HG03457 (cell line): ENCODE measurements around the gene UTF1.
A peak's percentile ranks its signal among the peaks of the same experiment; 100 is the strongest.

Experiments
- ATAC-seq: cut with Tn5 transposase; IDR thresholded peaks from one replicate; pipeline ENCODE4 v1.9.1; 2021; ENCODE audit warnings: moderate number of reproducible peaks; ENCODE audit not compliant: unreplicated experiment

Gene UTF1

GRCh38 chr10:133245439-133246235 is 15.6 kb downstream of the UTF1 start:
- no peak for ATAC-seq

- no peak for ATAC-seq
These were observed 16.2 kb downstream of the UTF1 start for GRCh38 chr10:133246236-133246626.

- ATAC-seq = no peak
These were observed 17.8 kb downstream of the UTF1 start for GRCh38 chr10:133247681-133248333.

- no peak for ATAC-seq
These were observed 18.3 kb downstream of the UTF1 start for GRCh38 chr10:133248334-133248715.

- no peak for ATAC-seq
These were observed 19.2 kb downstream of the UTF1 start for GRCh38 chr10:133249094-133249780.

- no peak for ATAC-seq
These were observed 20.1 kb downstream of the UTF1 start for GRCh38 chr10:133249975-133250754.

- ATAC-seq = no peak
These were observed 21.6 kb downstream of the UTF1 start for GRCh38 chr10:133251388-133252222.

GRCh38 chr10:133252223-133252552 is 22.2 kb downstream of the UTF1 start:
- ATAC-seq = no peak

GRCh38 chr10:133253361-133253955 is 23.4 kb downstream of the UTF1 start:
- no peak for ATAC-seq

- ATAC-seq = no peak
These were observed 24.6 kb downstream of the UTF1 start for GRCh38 chr10:133254421-133255120.

GRCh38 chr10:133255323-133255722 is 25.3 kb downstream of the UTF1 start:
- ATAC-seq = no peak

GRCh38 chr10:133257489-133258065 is 27.6 kb downstream of the UTF1 start:
- ATAC-seq = no peak

- no peak for ATAC-seq
These were observed 28.2 kb downstream of the UTF1 start for GRCh38 chr10:133258066-133258817.

- no peak for ATAC-seq
These were observed 29.0 kb downstream of the UTF1 start for GRCh38 chr10:133258818-133259601.

GRCh38 chr10:133259602-133259989 is 29.6 kb downstream of the UTF1 start:
- ATAC-seq = no peak

GRCh38 chr10:133260895-133261725 is 31.1 kb downstream of the UTF1 start:
- ATAC-seq = peak; percentile 43
